ENCODE measurements around the gene CELF5.

CELF5 gene

DNA sequence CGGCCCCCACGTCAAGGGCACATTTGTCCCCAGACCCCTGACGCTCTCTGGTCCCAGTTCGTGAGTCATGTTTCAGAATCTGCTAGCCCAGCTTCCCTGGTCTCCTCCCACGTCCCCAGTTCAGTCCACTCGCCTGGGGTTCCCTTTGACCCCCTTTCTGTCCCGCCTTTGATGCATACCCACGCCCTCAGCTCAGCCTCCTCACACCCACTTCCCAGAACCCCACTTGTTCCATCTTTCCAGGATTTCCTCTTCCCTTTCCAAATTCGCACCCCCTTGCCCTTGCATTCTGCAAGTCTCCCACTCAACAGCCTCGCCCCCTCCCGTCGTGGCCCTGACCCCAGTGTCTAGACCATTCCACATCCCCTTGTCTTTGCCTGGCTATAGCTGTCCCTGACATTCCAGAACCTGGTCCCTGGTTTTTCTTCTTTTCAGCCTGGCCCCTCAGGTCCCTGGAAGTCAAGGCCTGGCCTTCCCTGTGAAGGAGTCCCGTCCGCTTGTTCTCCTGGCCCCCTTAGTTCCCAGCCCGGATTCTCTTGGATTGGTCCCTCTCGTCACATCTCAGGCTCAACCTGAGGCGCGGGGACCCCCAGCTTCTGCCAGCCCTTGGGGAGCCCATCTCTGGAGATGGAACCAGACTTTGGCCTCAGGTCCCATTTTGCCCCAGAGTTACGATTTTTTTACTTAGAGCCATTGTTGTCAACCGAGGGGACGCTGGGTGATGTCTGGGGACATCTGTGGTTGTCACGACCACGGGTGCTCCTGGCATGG is 37.4 kb upstream of the CELF5 start:
- Histone ChIP-seq H3K4me3 (ENCODE audit: low read depth, low read length) (peak overlapping the region; percentile 78), H3K9me3 (no peaks in the 10 kb centered on the region), H3K36me3 (peaks cover 13% of the 10 kb centered on the region), H3K27me3 (no peaks in the 10 kb centered on the region), H3K4me1 (peaks cover 3% of the 10 kb centered on the region; the same call in 1 of the 2 replicates)
- no peak for DNase-seq
- TF ChIP-seq, protein P1, sequence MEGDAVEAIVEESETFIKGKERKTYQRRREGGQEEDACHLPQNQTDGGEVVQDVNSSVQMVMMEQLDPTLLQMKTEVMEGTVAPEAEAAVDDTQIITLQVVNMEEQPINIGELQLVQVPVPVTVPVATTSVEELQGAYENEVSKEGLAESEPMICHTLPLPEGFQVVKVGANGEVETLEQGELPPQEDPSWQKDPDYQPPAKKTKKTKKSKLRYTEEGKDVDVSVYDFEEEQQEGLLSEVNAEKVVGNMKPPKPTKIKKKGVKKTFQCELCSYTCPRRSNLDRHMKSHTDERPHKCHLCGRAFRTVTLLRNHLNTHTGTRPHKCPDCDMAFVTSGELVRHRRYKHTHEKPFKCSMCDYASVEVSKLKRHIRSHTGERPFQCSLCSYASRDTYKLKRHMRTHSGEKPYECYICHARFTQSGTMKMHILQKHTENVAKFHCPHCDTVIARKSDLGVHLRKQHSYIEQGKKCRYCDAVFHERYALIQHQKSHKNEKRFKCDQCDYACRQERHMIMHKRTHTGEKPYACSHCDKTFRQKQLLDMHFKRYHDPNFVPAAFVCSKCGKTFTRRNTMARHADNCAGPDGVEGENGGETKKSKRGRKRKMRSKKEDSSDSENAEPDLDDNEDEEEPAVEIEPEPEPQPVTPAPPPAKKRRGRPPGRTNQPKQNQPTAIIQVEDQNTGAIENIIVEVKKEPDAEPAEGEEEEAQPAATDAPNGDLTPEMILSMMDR (IDR thresholded peaks at IDR 0.05; ENCODE audit: low read depth, low read length), result no peak

DNA sequence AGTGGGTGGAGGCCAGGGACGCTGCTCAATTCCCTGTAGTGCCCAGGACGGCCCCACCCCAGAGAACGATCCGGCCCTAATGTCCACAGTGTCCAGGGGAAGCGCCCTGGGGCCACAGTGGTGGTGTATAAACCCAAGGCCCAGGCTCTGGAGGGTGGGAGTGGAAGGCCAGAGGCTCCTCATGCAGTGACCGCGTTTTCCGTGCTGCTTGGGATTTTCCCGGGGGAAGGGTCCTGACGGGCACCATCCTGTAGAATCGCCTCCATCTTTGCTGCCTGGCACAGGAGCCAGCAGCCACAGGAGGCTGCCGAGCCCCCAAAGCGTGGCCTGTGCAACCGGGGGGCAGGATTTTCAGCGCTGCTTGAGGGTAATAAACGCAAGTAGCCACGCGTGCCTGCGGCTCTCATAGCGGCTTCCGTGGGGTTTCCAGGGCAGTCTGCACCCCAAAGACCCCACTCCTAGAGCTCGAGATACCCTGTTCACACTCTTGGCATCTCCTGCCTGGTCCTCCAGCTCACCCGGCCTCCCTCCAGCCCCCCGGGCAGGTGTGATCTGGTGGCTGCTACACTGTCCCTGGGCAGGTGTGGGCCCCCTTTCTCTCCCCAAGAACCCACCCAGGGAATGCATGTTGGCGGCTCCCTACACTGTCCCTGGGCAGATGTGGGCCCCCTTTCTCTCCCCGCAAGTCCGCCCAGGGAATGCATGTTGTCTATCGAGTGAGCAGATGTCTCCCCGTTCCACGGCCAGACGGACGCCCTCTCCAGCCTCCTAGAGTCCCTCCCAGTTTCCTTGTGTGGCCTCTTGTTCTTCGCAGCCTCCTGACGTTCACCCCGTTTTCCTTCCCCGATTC is 36.6 kb upstream of the CELF5 start:
- TF ChIP-seq, protein P1 (IDR thresholded peaks at IDR 0.05; ENCODE audit: low read depth, low read length), result no peak
- H3K27me3 ChIP-seq, result no peaks in the 10 kb centered on the region

DNA sequence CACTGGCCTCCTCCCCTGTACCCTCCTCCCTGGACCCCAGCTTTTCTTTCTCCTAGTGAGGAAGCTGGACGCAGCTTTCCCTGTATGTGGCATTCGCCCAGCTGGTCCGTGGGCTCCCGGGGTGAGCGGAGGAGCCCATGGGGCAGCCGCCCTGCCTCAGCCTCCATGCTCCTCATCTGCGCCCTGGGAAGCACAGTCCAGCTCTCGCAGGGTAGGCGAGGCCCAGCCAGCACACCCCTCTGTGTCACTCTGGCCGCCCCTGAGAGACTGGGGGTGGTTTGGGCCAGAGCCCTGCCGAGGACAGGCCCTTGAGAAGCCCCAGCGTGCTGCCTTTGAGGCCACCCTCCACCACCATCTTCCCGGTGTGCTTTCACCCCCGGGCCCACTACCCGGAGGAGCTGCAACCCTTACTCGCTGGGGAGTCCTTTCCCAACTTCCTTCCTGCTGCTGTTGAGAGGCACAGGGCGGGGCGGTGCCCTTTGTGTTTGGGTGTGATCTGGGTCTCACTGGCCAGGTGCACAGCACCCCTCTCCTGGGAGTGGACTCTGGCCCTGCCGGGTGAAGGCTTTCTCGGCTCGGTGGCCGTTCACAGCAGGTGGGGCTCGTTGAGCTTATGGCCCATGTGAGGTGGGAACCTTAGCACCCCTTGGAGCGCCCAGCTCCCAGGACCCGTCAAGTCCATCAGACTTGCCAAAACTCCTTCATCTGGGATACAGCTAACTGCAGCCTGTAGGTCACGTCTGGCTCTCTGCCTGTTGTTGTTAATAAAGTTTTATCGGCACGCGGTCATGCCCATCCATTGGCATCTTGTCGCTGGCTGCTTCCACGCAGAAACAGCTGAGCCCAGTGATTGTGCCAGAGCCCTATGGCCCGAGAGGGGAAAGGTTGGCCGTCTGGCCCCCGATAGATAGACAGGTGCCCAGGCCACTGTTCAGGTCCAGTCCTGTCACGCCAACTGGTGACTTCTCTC is 35.5 kb upstream of the CELF5 start:
- no peaks in the 10 kb centered on the region for H3K9me3 ChIP-seq

More for the DNA sequence above, 36.6 kb upstream of the CELF5 start:
- no peak for DNase-seq
- Histone ChIP-seq H3K4me1 (peaks cover 3% of the 10 kb centered on the region; the same call in 1 of the 2 replicates), H3K9me3 (no peaks in the 10 kb centered on the region), H3K36me3 (peaks cover 18% of the 10 kb centered on the region), H3K4me3 (ENCODE audit: low read depth, low read length) (no peak overlapping the region)

DNA sequence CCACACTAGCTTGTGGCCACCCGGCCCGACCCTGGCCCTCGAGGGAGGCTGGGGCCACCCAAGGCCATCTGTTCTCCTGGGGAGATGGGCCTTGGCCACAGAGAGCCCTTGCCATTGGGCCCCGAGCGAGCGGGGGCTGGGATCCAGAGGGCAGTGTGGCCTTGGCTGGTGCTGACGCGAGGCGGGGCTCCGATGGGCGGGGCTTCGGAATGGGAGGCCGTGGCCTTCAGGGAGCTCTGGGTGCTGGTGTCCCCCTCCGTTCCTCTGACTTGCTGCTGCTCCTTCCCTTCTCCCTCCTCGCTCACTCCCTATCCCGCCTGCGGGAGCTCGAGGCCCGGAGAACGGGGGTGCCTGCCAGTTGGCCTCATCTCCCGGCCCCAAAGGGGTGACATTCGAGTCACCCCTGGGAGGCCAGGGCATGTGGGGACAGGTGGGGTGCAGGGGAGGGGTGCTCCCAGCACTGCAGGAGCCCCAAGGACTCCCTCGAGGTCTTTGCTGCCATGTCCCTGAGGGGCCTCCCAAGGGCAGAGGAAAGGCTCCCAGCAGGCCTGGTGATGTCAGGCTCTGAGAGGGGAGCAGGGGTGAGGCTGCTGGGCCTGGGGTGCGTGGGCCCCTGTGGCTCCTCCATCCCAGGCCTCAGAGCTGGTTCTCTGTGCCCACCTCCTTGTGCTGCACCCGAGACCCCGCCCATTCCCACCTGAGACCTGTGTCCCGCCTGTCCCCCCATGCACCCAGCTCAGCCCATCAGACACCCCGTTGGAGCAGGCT is 34.6 kb upstream of the CELF5 start:
- TF ChIP-seq, protein P1 (IDR thresholded peaks at IDR 0.05; ENCODE audit: low read depth, low read length), result no peak
- Histone ChIP-seq H3K9me3 (no peaks in the 10 kb centered on the region), H3K27me3 (no peaks in the 10 kb centered on the region), H3K4me3 (ENCODE audit: low read depth, low read length) (no peak overlapping the region), H3K36me3 (peaks cover 29% of the 10 kb centered on the region), H3K4me1 (peaks cover 6% of the 10 kb centered on the region)
- DNase-seq, result no peak

More for the DNA sequence above, 35.5 kb upstream of the CELF5 start:
- no peak for DNase-seq
- TF ChIP-seq, protein P1 (IDR thresholded peaks at IDR 0.05; ENCODE audit: low read depth, low read length), result no peak
- H3K36me3 ChIP-seq, result peaks cover 27% of the 10 kb centered on the region
- H3K27me3 ChIP-seq, result no peaks in the 10 kb centered on the region
- H3K4me1 ChIP-seq, result peaks cover 3% of the 10 kb centered on the region
- no peak overlapping the region for H3K4me3 ChIP-seq (ENCODE audit: low read depth, low read length)

DNA sequence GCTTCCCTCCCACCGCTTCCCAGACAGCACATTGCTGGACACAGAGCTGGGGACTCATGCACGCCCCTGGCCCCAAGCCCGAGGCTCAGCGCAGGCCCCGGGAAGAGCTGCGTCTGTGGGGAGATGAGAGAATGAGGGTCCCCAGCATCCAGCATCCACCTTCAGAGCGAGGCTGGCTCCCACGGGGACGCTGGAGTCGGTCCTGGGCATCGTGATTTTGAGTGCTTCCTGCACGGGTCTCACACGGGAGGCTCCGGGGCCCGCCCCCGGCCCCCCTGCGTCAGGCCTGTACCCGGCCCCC is 34.0 kb upstream of the CELF5 start:
- H3K27me3 ChIP-seq, result no peaks in the 10 kb centered on the region
- no peak overlapping the region for H3K4me3 ChIP-seq (ENCODE audit: low read depth, low read length)
- TF ChIP-seq, protein P1 (IDR thresholded peaks at IDR 0.05; ENCODE audit: low read depth, low read length), result no peak
- H3K4me1 ChIP-seq, result peaks cover 6% of the 10 kb centered on the region
- H3K36me3 ChIP-seq, result peaks cover 29% of the 10 kb centered on the region
- no peak for DNase-seq
- no peaks in the 10 kb centered on the region for H3K9me3 ChIP-seq

Measured in BE2C (cell line).